NT2/D1 (cell line): ENCODE results near the gene DAW1.

Experiments
- DNase-seq: peaks from one replicate; pipeline ENCODE4 v3.0.0-alpha.2; 2011; ENCODE audit warnings: low read depth, low spot score
- H3K27me3 ChIP-seq: 2 replicates; pipeline ENCODE4 v1.6.0; 2011; ENCODE audit warnings: mild to moderate bottlenecking; ENCODE audit not compliant: insufficient read length, insufficient read depth
- H3K36me3 ChIP-seq: 2 replicates; pipeline ENCODE4 v1.6.1; 2011; ENCODE audit warnings: mild to moderate bottlenecking, low read length, mixed read lengths; ENCODE audit not compliant: insufficient read depth, insufficient read length
- H3K4me1 ChIP-seq: 2 replicates; pipeline ENCODE4 v1.5.1; 2011; ENCODE audit not compliant: insufficient read depth, insufficient read length
- H3K4me3 ChIP-seq: 2 replicates; pipeline ENCODE4 v1.5.1; 2011; ENCODE audit warnings: low read depth; ENCODE audit not compliant: insufficient read length
- H3K9ac ChIP-seq: 2 replicates; pipeline ENCODE4 v1.6.0; 2011; ENCODE audit warnings: low read depth; ENCODE audit not compliant: insufficient read length
- H3K9me3 ChIP-seq: 2 replicates; pipeline ENCODE4 v1.5.1; 2011; ENCODE audit warnings: mild to moderate bottlenecking, low read length; ENCODE audit not compliant: insufficient read depth
- SUZ12 ChIP-seq: IDR thresholded peaks from 2 replicates; pipeline ENCODE4 v1.6.1; 2011; ENCODE audit not compliant: insufficient read length, insufficient read depth; ENCODE audit errors: extremely low read depth
- YY1 ChIP-seq: IDR thresholded peaks from 2 replicates; pipeline ENCODE4 v1.6.1; 2011; ENCODE audit not compliant: insufficient read length, insufficient read depth
- ZNF274 ChIP-seq: IDR thresholded peaks from 2 replicates; pipeline ENCODE4 v1.6.1; 2011; ENCODE audit warnings: mild to moderate bottlenecking, low read depth, low read length

Gene DAW1

DNA sequence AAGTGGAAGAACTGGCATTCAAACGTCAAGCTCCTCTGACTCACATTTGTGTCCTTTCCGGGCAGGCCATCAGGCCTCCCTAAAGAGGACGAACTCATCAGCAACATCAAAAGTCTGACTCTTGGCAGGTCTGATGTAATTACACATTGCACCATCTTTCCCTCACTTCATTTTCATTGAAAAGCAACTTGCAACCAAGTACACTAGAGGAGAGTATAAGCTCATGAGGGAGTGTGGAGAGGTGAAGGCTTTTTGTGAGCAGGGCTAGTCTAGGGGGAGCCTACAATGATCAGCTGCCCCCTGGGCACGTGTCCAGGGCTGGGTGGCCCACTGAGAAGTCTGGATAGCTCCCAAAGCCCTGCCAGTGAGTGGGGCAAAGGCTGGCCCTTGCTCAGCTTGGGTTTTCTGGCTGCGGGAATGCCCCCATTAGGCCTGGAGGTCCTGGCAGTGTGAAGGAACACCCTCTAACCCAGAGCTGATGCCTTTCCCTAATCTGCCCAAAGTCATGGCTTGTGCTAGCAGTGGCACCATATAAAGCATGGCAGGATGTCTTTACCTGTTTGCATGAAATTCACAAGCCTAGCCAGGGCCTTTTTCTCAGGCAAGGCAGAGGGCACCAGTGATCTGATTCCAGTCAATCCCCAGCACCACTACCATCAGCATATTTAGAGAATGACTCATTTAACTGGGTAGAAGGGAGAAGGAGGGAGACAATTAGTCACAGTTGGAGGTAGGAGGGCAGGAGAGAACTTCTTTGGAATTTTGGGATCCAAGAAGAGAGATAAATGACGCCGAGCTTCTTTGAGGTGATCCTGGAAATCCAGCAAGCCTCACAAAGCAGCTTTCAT, 8.5 kb upstream of the DAW1 start:
- Histone ChIP-seq H3K9ac (peak overlapping the region; percentile 22), H3K4me3 (no peak overlapping the region), H3K27me3 (no peaks in the 10 kb centered on the region), H3K9me3 (no peaks in the 10 kb centered on the region), H3K4me1 (peaks cover 7% of the 10 kb centered on the region), H3K36me3 (no peaks in the 10 kb centered on the region)
- TF ChIP-seq ZNF274 (no peak), SUZ12 (no peak), YY1 (no peak)
- DNase-seq: peak; percentile 77

DNA sequence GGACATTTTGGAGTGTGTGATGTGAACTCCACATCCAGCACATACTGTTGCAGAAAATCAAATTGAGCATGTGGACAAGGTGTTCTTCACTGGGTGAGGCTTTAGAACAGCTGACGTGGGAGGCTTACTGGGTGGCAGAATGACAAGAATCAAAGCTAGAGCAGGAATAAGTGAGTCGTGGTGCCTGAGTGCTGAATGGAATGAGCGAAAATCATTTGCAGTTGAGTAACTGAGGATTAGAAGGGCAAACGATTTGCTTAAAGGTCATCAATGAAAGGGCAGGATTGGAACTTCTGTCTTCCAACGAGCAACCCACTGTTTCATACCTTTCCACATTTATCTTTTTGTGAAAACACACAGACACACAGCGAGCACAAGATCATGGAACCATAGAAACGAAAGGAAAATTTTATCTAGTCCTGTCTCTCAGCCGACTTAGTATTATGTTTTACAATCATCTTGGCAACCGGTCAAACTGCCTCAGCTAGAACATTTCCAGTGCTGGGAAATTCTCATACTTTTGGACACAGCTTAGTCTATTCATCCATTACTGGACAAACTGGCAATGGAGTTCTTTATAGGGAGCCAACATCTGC, 7.2 kb upstream of the DAW1 start:
- no peaks in the 10 kb centered on the region for H3K36me3 ChIP-seq
- H3K4me3 ChIP-seq: no peak overlapping the region
- no peak for DNase-seq
- H3K27me3 ChIP-seq: no peaks in the 10 kb centered on the region
- H3K4me1 ChIP-seq: peaks cover 7% of the 10 kb centered on the region
- TF ChIP-seq ZNF274 (no peak), YY1 (no peak), SUZ12 (no peak)
- no peak overlapping the region for H3K9ac ChIP-seq
- no peaks in the 10 kb centered on the region for H3K9me3 ChIP-seq

DNA sequence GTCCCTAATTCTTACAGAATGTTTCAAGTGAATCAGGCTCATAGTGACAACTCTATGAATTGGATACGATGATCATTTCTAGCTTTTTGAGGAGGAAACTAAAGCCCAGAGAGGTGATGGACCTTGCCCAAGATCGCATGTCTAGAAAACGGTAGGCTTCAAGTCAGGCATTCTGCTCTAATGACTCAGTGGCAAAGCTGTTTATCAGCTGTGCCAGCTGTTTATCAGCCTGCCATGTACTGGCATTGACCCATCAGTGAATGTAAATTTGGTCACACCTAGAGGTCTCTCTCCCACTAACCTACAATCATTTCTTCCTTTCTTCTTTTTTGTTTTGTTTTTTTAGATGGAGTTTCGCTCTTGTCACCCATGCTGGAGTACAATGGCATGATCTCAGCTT, 6.1 kb upstream of the DAW1 start:
- Histone ChIP-seq H3K4me1 (peaks cover 7% of the 10 kb centered on the region), H3K36me3 (no peaks in the 10 kb centered on the region), H3K27me3 (no peaks in the 10 kb centered on the region), H3K9ac (no peak overlapping the region), H3K9me3 (no peaks in the 10 kb centered on the region), H3K4me3 (no peak overlapping the region)
- no peak for TF ChIP-seq YY1
- TF ChIP-seq ZNF274: no peak
- TF ChIP-seq SUZ12: no peak
- no peak for DNase-seq

DNA sequence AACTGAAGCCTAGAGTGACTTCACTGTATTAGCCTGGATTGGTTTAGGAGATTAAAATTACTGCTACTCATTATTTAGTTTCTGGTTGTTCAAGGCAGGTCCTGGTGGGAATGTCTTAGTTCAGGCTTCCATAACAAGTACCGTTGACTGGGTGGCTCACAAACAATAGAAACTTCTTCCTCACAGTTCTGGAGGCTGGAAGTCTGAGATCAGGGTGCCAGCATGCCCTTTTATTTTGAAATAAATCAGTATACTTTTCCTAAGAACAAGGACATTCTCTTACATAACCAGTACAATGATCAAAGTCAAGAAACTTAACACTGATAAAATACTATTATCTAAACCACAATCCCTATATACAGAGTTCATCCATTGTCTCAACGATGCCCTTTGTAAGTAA, 4.0 kb upstream of the DAW1 start:
- H3K9ac ChIP-seq: no peak overlapping the region
- H3K36me3 ChIP-seq: no peaks in the 10 kb centered on the region
- H3K4me1 ChIP-seq: peaks cover 7% of the 10 kb centered on the region
- H3K4me3 ChIP-seq: no peak overlapping the region
- no peak for DNase-seq
- H3K9me3 ChIP-seq: no peaks in the 10 kb centered on the region
- peaks cover 9% of the 10 kb centered on the region for H3K27me3 ChIP-seq
- TF ChIP-seq ZNF274: no peak

DNA sequence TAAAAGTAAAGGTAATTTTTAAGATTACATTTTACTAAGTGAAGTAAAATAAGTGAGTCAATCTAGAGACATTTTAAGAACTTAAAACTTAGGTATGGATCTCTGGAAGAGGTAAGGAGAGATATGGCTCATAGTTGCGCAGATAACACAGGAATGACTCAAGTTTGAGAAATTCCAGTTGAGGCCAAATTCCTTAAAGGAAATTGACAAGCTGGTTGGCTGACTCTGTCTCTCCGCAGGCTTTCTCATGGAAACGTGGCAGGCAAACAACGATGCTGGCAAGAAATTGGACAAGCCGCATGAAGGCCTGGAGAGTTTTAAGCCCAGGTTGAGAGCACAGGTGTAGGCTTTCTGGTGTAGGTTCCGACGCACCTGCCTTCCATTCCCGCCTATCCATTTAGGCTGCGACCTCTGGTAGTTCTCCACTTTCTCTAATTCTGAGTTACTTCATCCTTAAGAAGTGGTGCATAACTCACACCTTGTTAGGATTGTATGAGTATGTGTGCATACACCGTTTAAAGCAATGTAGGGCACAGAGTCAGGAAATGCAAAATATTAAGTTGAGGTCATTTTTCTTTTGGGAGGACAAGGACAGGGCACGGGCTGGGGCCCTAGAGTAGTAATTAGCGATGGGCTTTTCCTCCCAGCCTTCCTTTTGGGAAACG, 589 bp upstream of the DAW1 start:
- Histone ChIP-seq H3K9me3 (no peaks in the 10 kb centered on the region), H3K9ac (peak overlapping the region; percentile 84), H3K36me3 (no peaks in the 10 kb centered on the region), H3K4me1 (no peaks in the 10 kb centered on the region), H3K4me3 (peak overlapping the region; percentile 42), H3K27me3 (peaks cover 14% of the 10 kb centered on the region)
- TF ChIP-seq SUZ12 (no peak), YY1 (no peak), ZNF274 (no peak)
- DNase-seq: no peak

DNA sequence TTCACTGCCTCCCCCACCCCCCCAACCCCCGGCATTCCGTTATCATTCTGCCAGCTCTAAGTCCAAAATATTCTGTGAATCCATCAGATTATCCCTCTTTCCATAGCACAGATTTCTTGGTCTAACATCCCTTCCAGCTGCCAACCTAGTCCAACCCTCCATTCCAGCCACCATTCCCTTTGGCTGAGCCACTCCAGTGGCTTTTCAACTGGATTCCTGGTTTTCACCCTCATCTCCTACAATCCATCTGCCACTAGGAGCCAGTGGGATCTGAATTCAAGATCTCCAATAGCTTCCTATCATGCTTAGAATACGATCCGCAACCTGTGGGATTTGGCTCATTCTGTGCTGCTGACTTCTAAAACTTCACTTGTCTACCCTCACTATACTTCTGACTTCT, 1.2 kb downstream of the DAW1 start:
- H3K4me3 ChIP-seq: no peak overlapping the region
- no peak overlapping the region for H3K9ac ChIP-seq
- no peak for DNase-seq
- peaks cover 14% of the 10 kb centered on the region for H3K27me3 ChIP-seq
- no peaks in the 10 kb centered on the region for H3K9me3 ChIP-seq
- TF ChIP-seq ZNF274 (no peak), YY1 (no peak), SUZ12 (no peak)
- H3K4me1 ChIP-seq: no peaks in the 10 kb centered on the region
- H3K36me3 ChIP-seq: no peaks in the 10 kb centered on the region

DNA sequence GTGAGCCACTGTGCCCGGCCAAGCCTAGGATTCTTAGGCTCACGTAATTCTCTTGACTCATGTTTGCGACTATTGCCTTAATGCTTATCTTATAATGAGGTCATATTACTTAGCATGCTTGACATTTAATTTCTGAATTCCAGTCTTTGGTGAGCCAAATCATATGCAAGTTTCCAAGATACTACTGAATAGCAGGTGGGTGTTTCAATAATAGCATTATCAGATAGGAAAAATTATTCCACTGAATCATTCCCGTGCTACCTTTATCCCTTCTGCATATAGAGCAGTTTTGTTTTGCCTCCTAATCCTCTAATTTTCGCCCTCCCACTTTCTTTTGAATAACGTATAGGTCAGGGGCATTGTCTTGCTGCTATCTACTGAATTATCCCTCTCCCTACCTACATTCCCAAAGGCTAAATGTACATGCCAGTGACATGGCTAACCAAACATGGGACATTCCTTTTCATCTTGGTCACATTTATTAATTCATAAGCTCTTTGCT, 4.9 kb downstream of the DAW1 start:
- no peak for DNase-seq
- Histone ChIP-seq H3K9me3 (no peaks in the 10 kb centered on the region), H3K27me3 (peaks cover 14% of the 10 kb centered on the region), H3K4me1 (no peaks in the 10 kb centered on the region), H3K9ac (no peak overlapping the region), H3K4me3 (no peak overlapping the region), H3K36me3 (no peaks in the 10 kb centered on the region)
- TF ChIP-seq SUZ12: no peak
- no peak for TF ChIP-seq ZNF274
- no peak for TF ChIP-seq YY1
